Stimulated activated CD8-positive, alpha-beta memory T cell treated with anti-CD3 and anti-CD28 coated beads, Interleukin-7, amount 100 ng/mL, for 4 hours (primary cell): Measurements from ENCODE around the gene ZNF518B.

Experiments
- DNase-seq, 2 donors: peaks; one replicate each; pipeline ENCODE4 v3.0.0-alpha.2; 2020; ENCODE audit warnings: low read depth in 2 of 2

ZNF518B gene

GRCh38 chr4:10457255-10457801 lies at the start of gene ZNF518B:
TSS of gene ZNF518B (minus strand) at chr4:10457426. CDS start at chr4:10446328, 11,098 bp downstream.
- peak; percentile 48 to 77 for DNase-seq

GRCh38 chr4:10506077-10506476 lies 48.9 kb upstream of the ZNF518B start:
- DNase-seq, result no peak

GRCh38 chr4:10504570-10505179 lies 47.4 kb upstream of the ZNF518B start:
- DNase-seq, result no peak

GRCh38 chr4:10502717-10503116 lies 45.5 kb upstream of the ZNF518B start:
- no peak for DNase-seq

- DNase-seq, result no peak
Observed at GRCh38 chr4:10500776-10501175, 43.5 kb upstream of the ZNF518B start.

GRCh38 chr4:10496200-10496599 lies 39.0 kb upstream of the ZNF518B start:
- DNase-seq, result no peak

- DNase-seq, result no peak
Observed at GRCh38 chr4:10495651-10496050, 38.4 kb upstream of the ZNF518B start.

- no peak for DNase-seq
Observed at GRCh38 chr4:10492464-10492863, 35.2 kb upstream of the ZNF518B start.

- no peak for DNase-seq
Observed at GRCh38 chr4:10491401-10491800, 34.2 kb upstream of the ZNF518B start.

GRCh38 chr4:10490996-10491395 lies 33.8 kb upstream of the ZNF518B start:
- DNase-seq, result no peak

- no peak for DNase-seq
Observed at GRCh38 chr4:10482913-10483312, 25.7 kb upstream of the ZNF518B start.

GRCh38 chr4:10480616-10481015 lies 23.4 kb upstream of the ZNF518B start:
- no peak for DNase-seq

GRCh38 chr4:10478621-10479020 lies 21.4 kb upstream of the ZNF518B start:
- DNase-seq, result no peak

GRCh38 chr4:10470505-10470904 lies 13.3 kb upstream of the ZNF518B start:
- DNase-seq, result no peak

GRCh38 chr4:10466161-10466560 lies 8.9 kb upstream of the ZNF518B start:
- no peak for DNase-seq

- no peak for DNase-seq
Observed at GRCh38 chr4:10462876-10463275, 5.7 kb upstream of the ZNF518B start.

- no peak for DNase-seq
Observed at GRCh38 chr4:10461850-10462400, 4.7 kb upstream of the ZNF518B start.

GRCh38 chr4:10461091-10461849 lies 4.0 kb upstream of the ZNF518B start:
- peak; percentile 17 to 72 for DNase-seq

- no peak for DNase-seq
Observed at GRCh38 chr4:10460313-10461047, 3.3 kb upstream of the ZNF518B start.

- no peak for DNase-seq
Observed at GRCh38 chr4:10459305-10459704, 2.1 kb upstream of the ZNF518B start.

- no peak for DNase-seq
Observed at GRCh38 chr4:10458177-10458576, 951 bp upstream of the ZNF518B start.

GRCh38 chr4:10456595-10457254 lies 501 bp downstream of the ZNF518B start:
- peak; percentile 30 to 59 for DNase-seq
